HL-60 (cell line): ENCODE data around the gene HLA-DPB1.
"Not testable (repeated sequence)": the region's sequence is repeated elsewhere in the genome, so short reads cannot be mapped to it uniquely, and the experiment has no call there.

Experiments used
- DNase-seq, 2 experiments: peaks; one replicate each; pipeline ENCODE4 v3.0.0-alpha.2; 2010 to 2020; ENCODE audit warnings: low read depth in 1 of 2, low spot score in 1 of 2
- H3K27ac ChIP-seq: fragments of 250-450 bp; sonication (Bioruptor Pico); replicated peaks from 2 replicates; pipeline ENCODE4 v1.5.1; 2020; ENCODE audit warnings: mild to moderate bottlenecking, moderate library complexity
- H3K27me3 ChIP-seq: fragments of 250-450 bp; sonication (Bioruptor Pico); 2 replicates; pipeline ENCODE4 v1.5.1; 2021; ENCODE audit warnings: mild to moderate bottlenecking, moderate library complexity; ENCODE audit not compliant: insufficient read depth, poor library complexity, severe bottlenecking
- H3K4me3 ChIP-seq: replicated peaks from 2 replicates; pipeline ENCODE4 v1.5.1; 2011; ENCODE audit warnings: mild to moderate bottlenecking, control low read depth, low read length; ENCODE audit not compliant: insufficient read depth
- CTCF ChIP-seq: IDR thresholded peaks from one replicate; pipeline ENCODE4 v1.5.1; 2011; ENCODE audit warnings: low read length, control low read depth, inconsistent platforms; ENCODE audit not compliant: insufficient read depth
- GABPA ChIP-seq: IDR thresholded peaks from 2 replicates; pipeline ENCODE4 v1.6.1; 2012; ENCODE audit warnings: low read depth
- POLR2AphosphoS5 ChIP-seq: IDR thresholded peaks from 2 replicates; pipeline ENCODE4 v1.6.1; 2012; ENCODE audit warnings: low read depth
- REST ChIP-seq: IDR thresholded peaks from 2 replicates; pipeline ENCODE4 v1.6.1; 2012; ENCODE audit warnings: low read depth; ENCODE audit not compliant: insufficient replicate concordance
- SPI1 ChIP-seq: IDR thresholded peaks from 2 replicates; pipeline ENCODE4 v1.6.1; 2012; ENCODE audit warnings: low read depth, mild to moderate bottlenecking, borderline replicate concordance

Gene HLA-DPB1

DNA sequence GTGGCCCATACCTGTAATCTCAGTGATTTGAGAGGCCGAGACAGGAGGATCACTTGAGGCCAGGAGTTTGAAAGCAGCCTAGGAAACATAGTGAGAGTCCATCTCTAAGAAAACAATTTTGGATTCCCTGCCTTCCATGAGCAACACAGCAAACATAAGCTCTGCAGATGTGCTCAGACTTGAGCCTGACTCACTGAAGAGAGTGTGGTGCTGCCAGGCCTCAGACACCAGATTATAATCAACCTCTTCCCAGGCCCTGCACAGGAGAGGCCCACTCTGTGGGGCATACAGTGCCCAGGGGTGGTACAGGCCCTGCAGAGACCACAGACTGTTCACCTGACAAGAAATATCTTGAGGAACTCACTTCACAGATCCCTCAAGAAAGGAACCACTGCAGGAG lies 19.9 kb downstream of the HLA-DPB1 start:
- Histone ChIP-seq H3K4me3 (no peak overlapping the region), H3K27me3 (peaks cover 5% of the 10 kb centered on the region), H3K27ac (no peak overlapping the region)
- TF ChIP-seq GABPA (no peak), REST (no peak), SPI1 (no peak), POLR2AphosphoS5 (no peak), CTCF (no peak)
- no peak for DNase-seq

- not testable (repeated sequence) for H3K27ac ChIP-seq, H3K4me3 ChIP-seq, DNase-seq, H3K27me3 ChIP-seq
Observed at GRCh38 chr6:33101121-33101737, 25.4 kb downstream of the HLA-DPB1 start.

- Histone ChIP-seq H3K27me3 (no peaks in the 10 kb centered on the region), H3K27ac (no peak overlapping the region), H3K4me3 (no peak overlapping the region)
- no peak for DNase-seq
- TF ChIP-seq POLR2AphosphoS5 (no peak), GABPA (no peak), CTCF (no peak), SPI1 (no peak), REST (no peak)
Observed at GRCh38 chr6:33103776-33104175, 28.0 kb downstream of the HLA-DPB1 start.

- Histone ChIP-seq H3K27me3 (no peaks in the 10 kb centered on the region), H3K27ac (no peak overlapping the region), H3K4me3 (no peak overlapping the region)
- TF ChIP-seq SPI1 (peak; percentile 66; the same call in 1 of the 2 replicates), CTCF (no peak), GABPA (peak; percentile 51; the same call in 1 of the 2 replicates), POLR2AphosphoS5 (no peak), REST (no peak)
- DNase-seq, result no peak
Observed at GRCh38 chr6:33104887-33105286, 29.1 kb downstream of the HLA-DPB1 start.
